GM23338 (cell line): ENCODE results near the gene PXYLP1.

Experiments
- CTCF ChIP-seq, 2 experiments: fragments of 200-600 bp in 1 of 2; sonication (generic) in 1 of 2; conservative IDR thresholded peaks; 2 replicates each; pipeline versions ENCODE4 v1.5.1 to v1.6.1; 2016 to 2017; ENCODE audit warnings: antibody characterized with exemption in 2 of 2, low read depth in 2 of 2, mild to moderate bottlenecking in 2 of 2, moderate library complexity in 1 of 2
- EZH2 ChIP-seq: fragments of 200-600 bp; sonication (generic); IDR thresholded peaks from one replicate; pipeline ENCODE4 v1.8.0; 2017; ENCODE audit warnings: antibody characterized with exemption, mild to moderate bottlenecking, low read depth; ENCODE audit not compliant: unreplicated experiment
- TF ChIP-seq, protein P1 (sequence below): IDR thresholded peaks from 2 replicates; pipeline ENCODE4 v1.6.1; 2016; ENCODE audit warnings: antibody characterized with exemption

- TF ChIP-seq CTCF (conservative IDR thresholded peaks at IDR 0.05; ENCODE audit: low read depth in 2 of 2): no peak
- TF ChIP-seq, protein P1, sequence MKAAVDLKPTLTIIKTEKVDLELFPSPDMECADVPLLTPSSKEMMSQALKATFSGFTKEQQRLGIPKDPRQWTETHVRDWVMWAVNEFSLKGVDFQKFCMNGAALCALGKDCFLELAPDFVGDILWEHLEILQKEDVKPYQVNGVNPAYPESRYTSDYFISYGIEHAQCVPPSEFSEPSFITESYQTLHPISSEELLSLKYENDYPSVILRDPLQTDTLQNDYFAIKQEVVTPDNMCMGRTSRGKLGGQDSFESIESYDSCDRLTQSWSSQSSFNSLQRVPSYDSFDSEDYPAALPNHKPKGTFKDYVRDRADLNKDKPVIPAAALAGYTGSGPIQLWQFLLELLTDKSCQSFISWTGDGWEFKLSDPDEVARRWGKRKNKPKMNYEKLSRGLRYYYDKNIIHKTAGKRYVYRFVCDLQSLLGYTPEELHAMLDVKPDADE: no peak
- TF ChIP-seq EZH2: no peak
Observed at GRCh38 chr3:141240286-141240685, 8.7 kb downstream of the PXYLP1 start.
